Measurements from ENCODE around the gene PRPH2.

The PRPH2 gene

DNA sequence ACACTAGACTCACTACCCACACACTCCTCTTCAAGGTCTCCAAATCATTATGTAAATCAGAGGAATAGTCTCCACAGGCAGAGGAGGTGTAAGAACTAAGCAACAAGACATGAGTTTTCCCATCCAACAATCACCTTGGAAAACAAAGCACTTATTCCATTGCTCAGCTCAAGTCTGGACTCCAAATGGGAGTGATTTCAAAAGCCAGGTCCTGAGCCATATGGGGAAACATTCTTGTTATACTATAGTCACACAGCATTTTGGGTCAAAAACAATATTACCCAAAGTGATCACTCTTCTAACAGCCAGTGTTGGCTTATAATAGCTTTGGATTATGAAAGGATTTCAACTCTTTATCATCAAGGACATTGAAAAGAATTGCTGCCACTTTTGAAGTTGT is 3.6 kb upstream of the PRPH2 start:
- Histone ChIP-seq H3K9me3 (ENCODE audit: insufficient read depth, low read depth, low read length) (no peaks in the 10 kb centered on the region), H3K4me2 (ENCODE audit: low read depth, low read length, poor library complexity, severe bottlenecking) (peak overlapping the region; percentile 75), H3K4me3 (ENCODE audit: low read length, poor library complexity, severe bottlenecking) (peak overlapping the region; percentile 58), H3K79me2 (ENCODE audit: insufficient read depth, low read length) (no peaks in the 10 kb centered on the region), H3K9ac (ENCODE audit: low read depth, low read length, poor library complexity, severe bottlenecking) (peak overlapping the region; percentile 43), H2AFZ (ENCODE audit: low read length) (peak overlapping the region; percentile 96), H3F3A (ENCODE audit: low read depth) (no peaks in the 10 kb centered on the region), H3K36me3 (ENCODE audit: insufficient read depth, low read length) (no peaks in the 10 kb centered on the region), H3K4me1 (ENCODE audit: insufficient read depth, low read length, poor library complexity, severe bottlenecking) (peaks cover 7% of the 10 kb centered on the region), H3K27me3 (ENCODE audit: insufficient read depth, low read length, poor library complexity, severe bottlenecking) (no peaks in the 10 kb centered on the region), H3K9me2 (replicated peaks; ENCODE audit: low read depth, low read length) (no peaks in the 10 kb centered on the region), H4K20me1 (ENCODE audit: insufficient read depth, low read length, poor library complexity, severe bottlenecking) (no peaks in the 10 kb centered on the region)
- TF ChIP-seq, protein P1, sequence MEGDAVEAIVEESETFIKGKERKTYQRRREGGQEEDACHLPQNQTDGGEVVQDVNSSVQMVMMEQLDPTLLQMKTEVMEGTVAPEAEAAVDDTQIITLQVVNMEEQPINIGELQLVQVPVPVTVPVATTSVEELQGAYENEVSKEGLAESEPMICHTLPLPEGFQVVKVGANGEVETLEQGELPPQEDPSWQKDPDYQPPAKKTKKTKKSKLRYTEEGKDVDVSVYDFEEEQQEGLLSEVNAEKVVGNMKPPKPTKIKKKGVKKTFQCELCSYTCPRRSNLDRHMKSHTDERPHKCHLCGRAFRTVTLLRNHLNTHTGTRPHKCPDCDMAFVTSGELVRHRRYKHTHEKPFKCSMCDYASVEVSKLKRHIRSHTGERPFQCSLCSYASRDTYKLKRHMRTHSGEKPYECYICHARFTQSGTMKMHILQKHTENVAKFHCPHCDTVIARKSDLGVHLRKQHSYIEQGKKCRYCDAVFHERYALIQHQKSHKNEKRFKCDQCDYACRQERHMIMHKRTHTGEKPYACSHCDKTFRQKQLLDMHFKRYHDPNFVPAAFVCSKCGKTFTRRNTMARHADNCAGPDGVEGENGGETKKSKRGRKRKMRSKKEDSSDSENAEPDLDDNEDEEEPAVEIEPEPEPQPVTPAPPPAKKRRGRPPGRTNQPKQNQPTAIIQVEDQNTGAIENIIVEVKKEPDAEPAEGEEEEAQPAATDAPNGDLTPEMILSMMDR (conservative IDR thresholded peaks at IDR 0.05; ENCODE audit: low read length): no peak
- TF ChIP-seq EZH2phosphoT487 (IDR thresholded peaks at IDR 0.05; ENCODE audit: borderline replicate concordance): no peak

DNA sequence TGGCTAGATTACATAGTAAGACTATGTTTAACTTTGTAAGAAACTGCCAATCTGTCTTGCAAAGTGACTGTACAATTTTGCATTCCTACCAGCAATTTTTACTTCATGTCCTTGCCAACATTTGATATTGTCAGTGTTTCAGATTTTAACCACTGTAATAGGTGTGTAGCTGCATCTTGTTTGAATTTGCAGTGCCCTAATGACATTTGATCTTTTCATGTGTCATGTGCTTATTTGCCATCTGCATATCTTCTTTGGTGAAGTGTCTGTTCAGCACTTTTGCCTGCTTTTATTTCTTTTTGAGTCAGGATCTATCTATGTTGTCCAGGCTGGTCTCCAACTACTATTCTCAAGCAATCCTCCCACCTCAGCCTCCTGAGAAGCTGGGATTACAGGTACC is 2.4 kb upstream of the PRPH2 start:
- H3K4me3 ChIP-seq (ENCODE audit: low read length, poor library complexity, severe bottlenecking): no peak overlapping the region
- no peaks in the 10 kb centered on the region for H3K9me3 ChIP-seq (ENCODE audit: insufficient read depth, low read depth, low read length)
- peaks cover 7% of the 10 kb centered on the region for H3K4me1 ChIP-seq (ENCODE audit: insufficient read depth, low read length, poor library complexity, severe bottlenecking)
- no peaks in the 10 kb centered on the region for H4K20me1 ChIP-seq (ENCODE audit: insufficient read depth, low read length, poor library complexity, severe bottlenecking)
- H3K27me3 ChIP-seq (ENCODE audit: insufficient read depth, low read length, poor library complexity, severe bottlenecking): no peaks in the 10 kb centered on the region
- no peaks in the 10 kb centered on the region for H3K79me2 ChIP-seq (ENCODE audit: insufficient read depth, low read length)
- no peak for TF ChIP-seq EZH2phosphoT487 (IDR thresholded peaks at IDR 0.05; ENCODE audit: borderline replicate concordance)
- TF ChIP-seq, protein P1 (conservative IDR thresholded peaks at IDR 0.05; ENCODE audit: low read length): no peak
- no peaks in the 10 kb centered on the region for H3K36me3 ChIP-seq (ENCODE audit: insufficient read depth, low read length)
- H3K9me2 ChIP-seq (replicated peaks; ENCODE audit: low read depth, low read length): no peaks in the 10 kb centered on the region
- H2AFZ ChIP-seq (ENCODE audit: low read length): no peak overlapping the region
- H3K9ac ChIP-seq (ENCODE audit: low read depth, low read length, poor library complexity, severe bottlenecking): no peak overlapping the region
- no peaks in the 10 kb centered on the region for H3F3A ChIP-seq (ENCODE audit: low read depth)
- no peak overlapping the region for H3K4me2 ChIP-seq (ENCODE audit: low read depth, low read length, poor library complexity, severe bottlenecking)

DNA sequence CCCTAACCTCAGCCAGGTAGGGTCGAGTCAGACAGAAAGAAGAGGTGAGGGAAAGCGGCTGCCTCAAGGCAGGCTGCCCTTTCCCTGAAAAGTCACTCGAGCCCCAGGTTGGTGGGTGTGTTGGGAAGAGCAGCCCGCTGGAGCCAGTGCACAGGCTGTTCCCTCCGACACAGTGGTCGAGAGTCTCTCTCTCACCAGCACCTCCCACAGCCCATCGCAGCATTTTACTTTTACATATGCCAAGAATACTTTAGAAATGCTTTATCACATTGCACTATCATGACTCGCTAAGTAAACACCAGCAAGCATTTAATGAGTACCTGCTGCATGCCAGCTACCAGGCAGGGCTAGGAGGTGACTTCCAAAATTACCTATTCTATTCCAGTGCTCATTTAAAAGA is 1.7 kb downstream of the PRPH2 start:
- Histone ChIP-seq H3K4me2 (ENCODE audit: low read depth, low read length, poor library complexity, severe bottlenecking) (no peak overlapping the region), H3K9me2 (replicated peaks; ENCODE audit: low read depth, low read length) (no peaks in the 10 kb centered on the region), H3K4me3 (ENCODE audit: low read length, poor library complexity, severe bottlenecking) (no peak overlapping the region), H3K27me3 (ENCODE audit: insufficient read depth, low read length, poor library complexity, severe bottlenecking) (no peaks in the 10 kb centered on the region), H3K9me3 (ENCODE audit: insufficient read depth, low read depth, low read length) (no peaks in the 10 kb centered on the region), H2AFZ (ENCODE audit: low read length) (no peak overlapping the region), H4K20me1 (ENCODE audit: insufficient read depth, low read length, poor library complexity, severe bottlenecking) (no peaks in the 10 kb centered on the region), H3K9ac (ENCODE audit: low read depth, low read length, poor library complexity, severe bottlenecking) (no peak overlapping the region), H3K79me2 (ENCODE audit: insufficient read depth, low read length) (no peaks in the 10 kb centered on the region), H3F3A (ENCODE audit: low read depth) (no peaks in the 10 kb centered on the region), H3K36me3 (ENCODE audit: insufficient read depth, low read length) (no peaks in the 10 kb centered on the region), H3K4me1 (ENCODE audit: insufficient read depth, low read length, poor library complexity, severe bottlenecking) (no peaks in the 10 kb centered on the region)
- no peak for TF ChIP-seq EZH2phosphoT487 (IDR thresholded peaks at IDR 0.05; ENCODE audit: borderline replicate concordance)
- TF ChIP-seq, protein P1 (conservative IDR thresholded peaks at IDR 0.05; ENCODE audit: low read length): no peak
